Gastrocnemius medialis (tissue), 4 donors: ENCODE results near the gene GPATCH2L. TPM values are rescaled to one million over a fixed set of nuclear protein-coding genes. Genes with fewer than 3 reads are reported as not detected.

Experiments
- ATAC-seq, 2 donors: fragments of 150-250 bp; one replicate each; pipeline ENCODE4 v1.9.1; 2016
- DNase-seq, 2 donors: peaks; one replicate each; pipeline ENCODE4 v3.0.0-alpha.2; 2019
- H3K27ac ChIP-seq, 4 donors: fragments of 200-600 bp; sonication (generic); 1 replicate in 1 of 4; 2 replicates in 3 of 4; pipeline ENCODE4 v1.5.1; 2016 to 2018; ENCODE audit warnings: mild to moderate bottlenecking in 2 of 4, moderate library complexity in 1 of 4
- H3K27me3 ChIP-seq, 3 donors: fragments of 200-600 bp; sonication (generic) in 2 of 3; 1 replicate in 1 of 3; 2 replicates in 2 of 3; pipeline versions ENCODE4 v1.5.1 to v1.6.0; 2016 to 2019; ENCODE audit warnings: mild to moderate bottlenecking in 1 of 3, moderate library complexity in 1 of 3
- H3K36me3 ChIP-seq, 2 donors: fragments of 200-600 bp; sonication (generic) in 1 of 2; one replicate each; pipeline ENCODE4 v1.5.1; 2017 to 2018
- H3K4me1 ChIP-seq, 2 donors: fragments of 200-600 bp; sonication (generic) in 1 of 2; one replicate each; pipeline ENCODE4 v1.5.1; 2016 to 2017; ENCODE audit warnings: mild to moderate bottlenecking in 2 of 2
- H3K4me3 ChIP-seq, 4 donors: fragments of 200-600 bp; sonication (generic) in 3 of 4; 1 replicate in 1 of 4; 2 replicates in 3 of 4; pipeline ENCODE4 v1.5.1; 2016 to 2019; ENCODE audit warnings: mild to moderate bottlenecking in 2 of 4
- H3K9me3 ChIP-seq, 3 donors: fragments of 200-600 bp; sonication (generic) in 2 of 3; 1 replicate in 1 of 3; 2 replicates in 2 of 3; pipeline ENCODE4 v1.5.1; 2016 to 2019
- POLR2A ChIP-seq, 2 donors: fragments of 450-650 bp; IDR thresholded peaks; one replicate each; pipeline ENCODE4 v1.6.1; 2017; ENCODE audit warnings: antibody characterized with exemption in 2 of 2, mild to moderate bottlenecking in 2 of 2, moderate library complexity in 2 of 2
- in situ Hi-C, 4 donors: fragments of 200-750 bp; cut with MboI; loops; one replicate each; pipeline versions ENCODE4 v1.15.0 to v1.8.0; 2017; ENCODE audit warnings: low sequenced_read_pairs in 4 of 4
- intact Hi-C: fragments of 100-400 bp; cut with DNase I; formaldehyde crosslinking; loops from one replicate; pipeline ENCODE4 v1.15.1; 2023; ENCODE audit warnings: low total_unique reads
- total RNA-seq, 4 donors: library from RNA; depleted of rRNA; stranded (reverse); fragments of >200 nt; gene quantifications; one replicate each; pipeline versions ENCODE4 v1.1.0 to v1.2.3, GENCODE V29; 2016
- TF ChIP-seq, protein P1 (sequence below), 5 experiments: fragments of 450-650 bp in 3 of 5; fragments of 200-600 bp in 2 of 5; sonication (generic) in 2 of 5; IDR thresholded peaks in 4 of 5; conservative IDR thresholded peaks in 1 of 5; 1 replicate in 4 of 5; 2 replicates in 1 of 5; pipeline ENCODE4 v1.5.1; 2016 to 2019; ENCODE audit warnings: antibody characterized with exemption in 5 of 5, mild to moderate bottlenecking in 3 of 5, moderate library complexity in 3 of 5

GPATCH2L gene
- total RNA-seq, 4 donors from 2014 or later: 24.6 to 63.5 (median 41.9) TPM

DNA sequence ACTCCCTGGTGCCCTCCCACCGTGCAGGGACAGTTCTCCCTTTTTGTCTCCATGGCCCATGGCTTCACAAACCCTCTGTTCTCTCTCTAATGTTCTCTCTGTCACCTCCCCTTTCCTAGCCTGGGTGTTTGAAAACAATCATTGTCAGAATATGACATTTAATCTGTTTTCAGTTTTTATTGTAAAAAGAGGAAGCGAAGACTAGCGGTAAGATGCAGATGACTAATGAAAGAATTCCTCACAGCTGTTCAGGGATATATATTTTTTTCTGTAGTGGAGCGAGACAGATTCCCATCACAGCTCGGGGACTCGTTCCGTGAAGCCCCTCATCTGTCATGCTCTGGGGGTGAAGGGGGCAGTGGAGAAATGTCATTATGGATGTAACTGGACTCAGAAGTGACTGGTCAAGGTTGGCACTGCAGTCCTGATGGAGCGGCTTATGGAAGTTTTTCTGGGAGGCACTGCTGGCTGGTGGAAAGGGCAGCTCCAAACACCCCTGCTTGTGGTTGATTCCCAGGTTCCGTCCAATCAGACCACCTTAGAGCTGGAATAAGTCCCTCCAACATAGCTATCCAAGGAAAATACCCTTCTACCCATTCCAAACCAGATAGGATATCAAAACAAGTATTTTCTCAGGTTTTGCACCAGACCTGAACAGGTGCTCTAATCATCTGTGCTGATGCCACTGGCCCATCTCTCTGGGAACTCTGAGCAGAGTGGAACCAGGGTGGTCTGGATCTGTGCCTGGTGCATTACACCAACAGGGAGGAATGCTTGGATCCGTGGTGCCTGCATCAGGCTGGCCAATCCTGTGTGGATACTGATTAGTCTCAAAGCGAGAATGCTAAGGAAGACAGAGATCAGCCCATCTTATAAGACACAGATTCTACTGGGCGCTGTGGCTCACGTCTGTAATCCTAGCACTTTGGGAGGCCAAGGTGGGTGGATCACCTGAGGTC, 84.7 kb downstream of the GPATCH2L start:
- TF ChIP-seq, protein P1, sequence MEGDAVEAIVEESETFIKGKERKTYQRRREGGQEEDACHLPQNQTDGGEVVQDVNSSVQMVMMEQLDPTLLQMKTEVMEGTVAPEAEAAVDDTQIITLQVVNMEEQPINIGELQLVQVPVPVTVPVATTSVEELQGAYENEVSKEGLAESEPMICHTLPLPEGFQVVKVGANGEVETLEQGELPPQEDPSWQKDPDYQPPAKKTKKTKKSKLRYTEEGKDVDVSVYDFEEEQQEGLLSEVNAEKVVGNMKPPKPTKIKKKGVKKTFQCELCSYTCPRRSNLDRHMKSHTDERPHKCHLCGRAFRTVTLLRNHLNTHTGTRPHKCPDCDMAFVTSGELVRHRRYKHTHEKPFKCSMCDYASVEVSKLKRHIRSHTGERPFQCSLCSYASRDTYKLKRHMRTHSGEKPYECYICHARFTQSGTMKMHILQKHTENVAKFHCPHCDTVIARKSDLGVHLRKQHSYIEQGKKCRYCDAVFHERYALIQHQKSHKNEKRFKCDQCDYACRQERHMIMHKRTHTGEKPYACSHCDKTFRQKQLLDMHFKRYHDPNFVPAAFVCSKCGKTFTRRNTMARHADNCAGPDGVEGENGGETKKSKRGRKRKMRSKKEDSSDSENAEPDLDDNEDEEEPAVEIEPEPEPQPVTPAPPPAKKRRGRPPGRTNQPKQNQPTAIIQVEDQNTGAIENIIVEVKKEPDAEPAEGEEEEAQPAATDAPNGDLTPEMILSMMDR (IDR thresholded peaks at IDR 0.05 in 4 of 5, conservative IDR thresholded peaks at IDR 0.05 in 1 of 5): no peak
- TF ChIP-seq POLR2A (IDR thresholded peaks at IDR 0.05): no peak
- H3K27ac ChIP-seq: no peak overlapping the region
- intact Hi-C loops: no loop called here
- no peaks in the 10 kb centered on the region for H3K36me3 ChIP-seq
- in situ Hi-C loops: no loop called here
- ATAC-seq (no peak), DNase-seq (no peak)
- no peaks in the 10 kb centered on the region for H3K4me1 ChIP-seq
- H3K27me3 ChIP-seq: no peaks in the 10 kb centered on the region
- no peaks in the 10 kb centered on the region for H3K9me3 ChIP-seq
- no peak overlapping the region for H3K4me3 ChIP-seq

DNA sequence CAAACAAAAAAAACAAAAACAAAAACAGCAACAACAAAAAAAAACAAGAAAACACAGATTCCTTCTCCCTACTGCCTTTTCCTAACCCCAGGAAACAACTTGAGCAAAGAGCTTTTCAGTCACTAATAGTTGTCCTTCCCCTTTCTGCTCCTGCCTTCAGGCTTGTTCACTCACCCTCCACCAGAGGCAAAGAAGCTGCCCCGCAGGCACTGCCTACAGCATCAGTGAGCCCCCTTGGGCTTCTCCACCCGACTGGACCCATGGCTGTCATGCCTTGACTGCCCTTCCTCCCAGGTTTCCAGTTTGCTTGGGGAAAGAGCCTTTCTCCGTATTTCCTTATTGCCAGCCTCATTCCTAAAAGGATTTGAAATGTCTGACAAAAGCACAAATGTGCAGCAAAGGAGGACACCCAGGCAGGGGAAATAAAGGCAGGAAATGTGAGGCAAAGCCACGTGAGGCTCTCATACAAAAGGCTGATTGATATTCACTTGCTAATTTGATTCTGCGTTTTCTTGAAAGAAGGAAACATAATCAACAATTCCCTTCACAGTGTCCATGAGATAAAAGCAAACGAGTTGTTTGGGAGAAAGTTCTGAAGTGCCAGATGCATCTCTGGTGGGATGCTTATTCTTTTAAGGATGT, 85.7 kb downstream of the GPATCH2L start:
- Histone ChIP-seq H3K27ac (no peak overlapping the region), H3K4me3 (no peak overlapping the region), H3K27me3 (no peaks in the 10 kb centered on the region), H3K9me3 (no peaks in the 10 kb centered on the region), H3K4me1 (no peaks in the 10 kb centered on the region), H3K36me3 (no peaks in the 10 kb centered on the region)
- DNase-seq: no peak
- intact Hi-C loops: no loop called here
- no peak for ATAC-seq
- TF ChIP-seq POLR2A (IDR thresholded peaks at IDR 0.05): no peak
- TF ChIP-seq, protein P1 (IDR thresholded peaks at IDR 0.05 in 4 of 5, conservative IDR thresholded peaks at IDR 0.05 in 1 of 5): no peak
- in situ Hi-C loops: no loop called here

DNA sequence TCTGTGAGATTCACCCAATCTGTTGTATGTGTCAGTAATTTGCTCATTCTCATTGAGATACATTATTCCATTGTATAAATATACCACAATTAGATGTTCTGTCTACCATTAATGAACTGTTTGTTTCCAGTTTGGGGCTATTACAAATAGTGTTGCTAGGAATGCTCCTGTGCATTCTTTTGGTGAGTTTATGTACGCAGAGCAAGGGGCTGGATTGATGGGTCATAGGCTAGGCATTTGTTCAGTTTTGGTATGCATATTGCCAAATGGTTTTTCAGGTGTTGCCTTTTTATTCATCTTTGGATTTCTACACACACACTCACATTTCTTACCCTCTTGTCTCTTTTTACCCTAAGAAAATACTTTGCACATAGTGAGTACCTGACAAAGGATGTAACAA, 93.4 kb downstream of the GPATCH2L start:
- Histone ChIP-seq H3K27me3 (no peaks in the 10 kb centered on the region), H3K4me1 (no peaks in the 10 kb centered on the region), H3K36me3 (no peaks in the 10 kb centered on the region), H3K9me3 (no peaks in the 10 kb centered on the region), H3K4me3 (no peak overlapping the region), H3K27ac (no peak overlapping the region)
- TF ChIP-seq POLR2A (IDR thresholded peaks at IDR 0.05): no peak
- TF ChIP-seq, protein P1 (IDR thresholded peaks at IDR 0.05 in 4 of 5, conservative IDR thresholded peaks at IDR 0.05 in 1 of 5): no peak
- DNase-seq (no peak), ATAC-seq (no peak)
- intact Hi-C loops (no loop called here), in situ Hi-C loops (no loop called here)

DNA sequence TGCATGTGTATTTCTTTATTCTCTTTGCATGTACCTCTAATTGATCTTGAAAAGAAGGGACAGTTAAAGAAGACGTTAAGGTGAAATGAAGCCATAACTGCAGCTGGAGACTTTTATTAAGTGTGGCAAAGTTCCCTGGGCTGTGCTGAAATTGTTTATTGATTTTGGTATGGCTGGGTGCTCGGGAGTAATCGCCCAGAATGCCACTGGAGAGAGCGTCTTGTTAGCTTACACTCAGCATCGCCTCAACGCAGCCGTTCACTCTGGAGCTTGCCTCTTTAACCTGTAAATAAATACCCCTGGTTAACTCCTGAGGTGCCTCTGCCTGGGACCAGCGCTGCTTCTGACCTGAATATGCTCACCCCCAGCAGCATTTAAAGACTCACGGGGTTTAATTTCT, 98.6 kb downstream of the GPATCH2L start:
- no peak for DNase-seq
- H3K27ac ChIP-seq: no peak overlapping the region
- H3K9me3 ChIP-seq: no peaks in the 10 kb centered on the region
- in situ Hi-C loops (no loop called here), intact Hi-C loops (no loop called here)
- H3K36me3 ChIP-seq: no peaks in the 10 kb centered on the region
- no peak for ATAC-seq
- TF ChIP-seq, protein P1 (IDR thresholded peaks at IDR 0.05 in 4 of 5, conservative IDR thresholded peaks at IDR 0.05 in 1 of 5): no peak
- TF ChIP-seq POLR2A (IDR thresholded peaks at IDR 0.05): no peak
- H3K27me3 ChIP-seq: no peaks in the 10 kb centered on the region
- H3K4me3 ChIP-seq: no peak overlapping the region
- H3K4me1 ChIP-seq: no peaks in the 10 kb centered on the region
